HG03045 (cell line): Measurements from ENCODE around the gene MTX1.

Experiments used
- ATAC-seq: cut with Tn5 transposase; IDR thresholded peaks from one replicate; pipeline ENCODE4 v1.9.1; 2021; ENCODE audit warnings: mild to moderate bottlenecking, moderate library complexity; ENCODE audit not compliant: unreplicated experiment

The MTX1 gene

GRCh38 chr1:155255243-155256007, 46.9 kb downstream of the MTX1 start, which contains the start of gene ENTREP3:
ENTREP3 (minus strand) TSS chr1:155255483; CDS start chr1:155254877, 606 bp downstream.
- peak; percentile 45 for ATAC-seq

- ATAC-seq: no peak
Measured at GRCh38 chr1:155256058-155256852, 47.8 kb downstream of the MTX1 start.

- no peak for ATAC-seq
Measured at GRCh38 chr1:155260276-155260675, 51.8 kb downstream of the MTX1 start.

DNA sequence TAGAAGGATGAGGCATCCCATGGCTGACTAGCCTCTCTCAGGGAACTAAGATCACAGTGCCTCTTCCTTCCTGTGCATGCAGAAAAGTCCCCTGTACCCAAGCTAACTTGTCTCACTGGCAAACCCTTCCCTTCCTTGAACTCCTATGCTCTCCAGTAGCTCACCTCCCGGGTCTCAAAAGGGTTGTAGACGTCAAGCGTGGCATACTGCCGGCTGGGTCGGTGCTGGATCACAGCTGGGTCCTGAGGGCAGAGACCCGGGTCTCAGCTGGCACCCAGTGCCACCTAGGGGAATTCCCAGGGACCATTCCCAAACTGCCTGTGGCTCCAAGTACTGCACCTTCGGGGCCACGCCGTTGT, 53.0 kb downstream of the MTX1 start:
- ATAC-seq: peak; percentile 4

DNA sequence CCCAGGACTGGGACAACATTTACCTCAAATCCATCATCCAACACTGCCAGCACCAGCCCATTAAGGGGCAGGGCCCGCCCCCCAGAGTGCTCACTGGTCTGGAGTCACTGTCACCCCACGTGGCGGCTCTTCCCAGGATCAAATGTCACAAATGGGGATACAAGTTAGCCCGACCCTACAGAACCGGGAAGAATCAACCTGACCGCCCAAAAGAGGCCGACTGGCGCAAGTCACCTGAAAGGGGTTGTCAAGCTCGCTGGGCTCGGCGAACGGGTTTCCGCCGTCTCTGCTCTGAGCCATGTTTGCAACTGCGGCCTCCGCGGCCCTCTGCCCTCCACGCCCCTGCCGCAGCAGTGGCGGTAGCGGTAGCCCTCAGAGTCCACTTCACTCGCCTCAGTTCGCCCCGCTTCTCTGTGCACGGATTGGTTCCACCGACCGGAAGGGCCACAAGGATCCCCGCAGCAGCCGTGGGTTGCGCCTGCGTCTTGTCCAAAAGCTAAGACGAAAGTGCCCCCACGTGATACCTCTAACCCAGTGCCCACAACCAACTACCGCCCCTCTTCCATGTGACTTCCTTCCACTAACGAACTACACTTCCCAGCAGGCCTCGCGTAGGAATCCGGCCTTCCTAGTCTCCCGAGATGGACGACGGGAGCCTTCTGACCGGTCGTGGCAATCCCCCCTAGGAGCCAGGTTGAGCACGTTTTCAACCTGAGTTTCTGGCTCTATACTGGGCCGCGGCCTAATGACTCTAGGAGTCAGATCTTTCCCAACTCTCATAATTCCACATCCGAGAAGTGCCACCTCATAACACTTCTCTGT, 53.6 kb downstream of the MTX1 start, which contains the start of gene SCAMP3:
SCAMP3 (minus strand) TSS at position 509 of the 822 bp plus-strand sequence; CDS start at position 300, 209 bp downstream.
- ATAC-seq: peak; percentile 90

- no peak for ATAC-seq
Measured at GRCh38 chr1:155263067-155263466, 54.6 kb downstream of the MTX1 start.
